ENCODE data around the gene CCDC174.

Gene CCDC174

GRCh38 chr3:14614189-14614588 lies 37.4 kb upstream of the CCDC174 start:
- no peaks in the 10 kb centered on the region for H3K9me3 ChIP-seq (replicated peaks; ENCODE audit: insufficient read depth, low read length)
- H3K27me3 ChIP-seq (replicated peaks; ENCODE audit: insufficient read depth, low read length) = 0 out of 2 replicates have a peak, but pooled peaks cover 3% of the 10 kb centered on the region
- H4K20me1 ChIP-seq (ENCODE audit: insufficient read depth, low read length) = no peaks in the 10 kb centered on the region
- no peaks in the 10 kb centered on the region for H3K79me2 ChIP-seq (ENCODE audit: low read length)
- no peak overlapping the region for H3K9ac ChIP-seq (ENCODE audit: low read length)
- H3K9me2 ChIP-seq (replicated peaks; ENCODE audit: insufficient read depth, low read length) = no peaks in the 10 kb centered on the region
- H3K36me3 ChIP-seq (replicated peaks; ENCODE audit: insufficient read depth, low read length) = no peaks in the 10 kb centered on the region
- no peak overlapping the region for H3K4me3 ChIP-seq (ENCODE audit: low read length)
- H2AFZ ChIP-seq (ENCODE audit: low read length) = no peak overlapping the region
- H3K4me2 ChIP-seq (ENCODE audit: low read depth, low read length) = no peak overlapping the region
- H3K27ac ChIP-seq (ENCODE audit: low read length) = no peak overlapping the region
- H3K4me1 ChIP-seq (ENCODE audit: low read length) = no peaks in the 10 kb centered on the region
- TF ChIP-seq EZH2phosphoT487 (IDR thresholded peaks at IDR 0.05; ENCODE audit: low read length) (no peak), EZH2 (optimal IDR thresholded peaks at IDR 0.05; ENCODE audit: low read depth, low read length) (no peak), CTCF (IDR thresholded peaks at IDR 0.05; ENCODE audit: low read length) (no peak)
- no peaks in the 10 kb centered on the region for H3F3A ChIP-seq (ENCODE audit: insufficient read depth, low read length)
- DNase-seq = no peak

GRCh38 chr3:14614862-14615261 lies 36.7 kb upstream of the CCDC174 start:
- Histone ChIP-seq H3F3A (ENCODE audit: insufficient read depth, low read length) (no peaks in the 10 kb centered on the region), H3K4me1 (ENCODE audit: low read length) (no peaks in the 10 kb centered on the region), H3K9me3 (replicated peaks; ENCODE audit: insufficient read depth, low read length) (no peaks in the 10 kb centered on the region), H3K9me2 (replicated peaks; ENCODE audit: insufficient read depth, low read length) (no peaks in the 10 kb centered on the region), H3K9ac (ENCODE audit: low read length) (no peak overlapping the region), H2AFZ (ENCODE audit: low read length) (no peak overlapping the region), H3K4me3 (ENCODE audit: low read length) (no peak overlapping the region), H3K27me3 (replicated peaks; ENCODE audit: insufficient read depth, low read length) (0 out of 2 replicates have a peak, but pooled peaks cover 3% of the 10 kb centered on the region), H4K20me1 (ENCODE audit: insufficient read depth, low read length) (no peaks in the 10 kb centered on the region), H3K4me2 (ENCODE audit: low read depth, low read length) (no peak overlapping the region), H3K27ac (ENCODE audit: low read length) (no peak overlapping the region), H3K79me2 (ENCODE audit: low read length) (no peaks in the 10 kb centered on the region), H3K36me3 (replicated peaks; ENCODE audit: insufficient read depth, low read length) (no peaks in the 10 kb centered on the region)
- no peak for DNase-seq
- no peak for TF ChIP-seq EZH2phosphoT487 (IDR thresholded peaks at IDR 0.05; ENCODE audit: low read length)
- TF ChIP-seq EZH2 (optimal IDR thresholded peaks at IDR 0.05; ENCODE audit: low read depth, low read length) = no peak
- TF ChIP-seq CTCF (IDR thresholded peaks at IDR 0.05; ENCODE audit: low read length) = no peak

GRCh38 chr3:14616606-14617507 lies 34.7 kb upstream of the CCDC174 start:
- Histone ChIP-seq H2AFZ (ENCODE audit: low read length) (no peak overlapping the region), H3K9me2 (replicated peaks; ENCODE audit: insufficient read depth, low read length) (no peaks in the 10 kb centered on the region), H4K20me1 (ENCODE audit: insufficient read depth, low read length) (no peaks in the 10 kb centered on the region), H3K4me1 (ENCODE audit: low read length) (no peaks in the 10 kb centered on the region), H3F3A (ENCODE audit: insufficient read depth, low read length) (no peaks in the 10 kb centered on the region), H3K79me2 (ENCODE audit: low read length) (no peaks in the 10 kb centered on the region), H3K9me3 (replicated peaks; ENCODE audit: insufficient read depth, low read length) (no peaks in the 10 kb centered on the region), H3K27ac (ENCODE audit: low read length) (no peak overlapping the region), H3K4me2 (ENCODE audit: low read depth, low read length) (no peak overlapping the region), H3K9ac (ENCODE audit: low read length) (no peak overlapping the region), H3K36me3 (replicated peaks; ENCODE audit: insufficient read depth, low read length) (no peaks in the 10 kb centered on the region), H3K27me3 (replicated peaks; ENCODE audit: insufficient read depth, low read length) (0 out of 2 replicates have a peak, but pooled peaks cover 3% of the 10 kb centered on the region), H3K4me3 (ENCODE audit: low read length) (no peak overlapping the region)
- no peak for DNase-seq
- TF ChIP-seq EZH2 (optimal IDR thresholded peaks at IDR 0.05; ENCODE audit: low read depth, low read length) = no peak
- TF ChIP-seq EZH2phosphoT487 (IDR thresholded peaks at IDR 0.05; ENCODE audit: low read length) = no peak
- TF ChIP-seq CTCF (IDR thresholded peaks at IDR 0.05; ENCODE audit: low read length) = no peak

Data from MM.1S (cell line).